GM23248 (cell line): Measurements from ENCODE around the gene PTPRN2.
"Not testable (repeated sequence)": the region's sequence is repeated elsewhere in the genome, so short reads cannot be mapped to it uniquely, and the experiment has no call there.

Experiments
- EZH2 ChIP-seq: fragments of 200-600 bp; sonication (generic); IDR thresholded peaks from 2 replicates; pipeline ENCODE4 v1.6.1; 2018; ENCODE audit warnings: antibody characterized with exemption, mild to moderate bottlenecking; ENCODE audit not compliant: insufficient read depth, poor library complexity, severe bottlenecking
- EZH2phosphoT487 ChIP-seq: fragments of 200-600 bp; sonication (generic); IDR thresholded peaks from 2 replicates; pipeline ENCODE4 v1.6.1; 2018; ENCODE audit warnings: antibody characterized with exemption, moderate library complexity, mild to moderate bottlenecking, low read depth; ENCODE audit not compliant: insufficient read depth

DNA sequence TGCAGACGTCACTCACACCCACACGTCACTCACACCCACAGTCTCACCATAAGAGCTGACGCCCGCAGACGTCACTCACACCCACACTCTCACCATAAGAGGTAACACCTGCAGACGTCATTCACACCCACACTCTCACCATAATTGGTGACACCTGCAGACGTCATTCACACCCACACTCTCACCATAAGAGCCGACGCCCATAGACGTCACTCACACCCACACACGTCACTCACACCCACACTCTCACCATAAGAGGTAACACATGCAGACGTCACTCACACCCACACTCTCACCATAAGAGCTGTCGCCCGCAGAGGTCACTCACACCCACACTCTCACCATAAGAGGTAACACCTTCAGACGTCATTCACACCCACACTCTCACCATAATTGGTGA, 246.5 kb downstream of the PTPRN2 start:
- not testable (repeated sequence) for TF ChIP-seq EZH2, EZH2phosphoT487
